Kidney epithelial cell (primary cell): ENCODE results near the gene ATXN1. TPM values are rescaled to one million over a fixed set of nuclear protein-coding genes. Genes with fewer than 3 reads are reported as not detected.

Experiments used
- DNase-seq: peaks from one replicate; pipeline ENCODE4 v3.0.0-alpha.2; 2010; ENCODE audit warnings: low read depth
- H3K27me3 ChIP-seq: 2 replicates; pipeline ENCODE4 v1.6.0; 2011; ENCODE audit warnings: low read length; ENCODE audit not compliant: control insufficient read depth, insufficient read depth
- H3K36me3 ChIP-seq: 2 replicates; pipeline ENCODE4 v1.5.1; 2011; ENCODE audit warnings: low read length; ENCODE audit not compliant: control insufficient read depth, insufficient read depth
- H3K4me3 ChIP-seq: 2 replicates; pipeline ENCODE4 v1.5.1; 2011; ENCODE audit warnings: low read depth, mild to moderate bottlenecking, control low read depth, low read length
- CTCF ChIP-seq: IDR thresholded peaks from 2 replicates; pipeline ENCODE4 v1.5.1; 2011; ENCODE audit warnings: mild to moderate bottlenecking, moderate library complexity, low read length, control low read depth, inconsistent platforms; ENCODE audit not compliant: insufficient read depth, poor library complexity, severe bottlenecking
- total RNA-seq: library from RNA; depleted of rRNA; stranded (reverse); fragments of >200 nt; gene quantifications from 2 replicates; pipeline ENCODE4 v1.2.3, GENCODE V29; 2015

Gene ATXN1
- total RNA-seq, 1 donor from 2014 or later = 12.5 TPM

GRCh38 chr6:16336056-16336818 lies 425.0 kb downstream of the ATXN1 start:
- no peaks in the 10 kb centered on the region for H3K27me3 ChIP-seq
- H3K4me3 ChIP-seq = no peak overlapping the region
- DNase-seq = no peak
- TF ChIP-seq CTCF = no peak
- H3K36me3 ChIP-seq = no peaks in the 10 kb centered on the region

- TF ChIP-seq CTCF = no peak
- Histone ChIP-seq H3K36me3 (no peaks in the 10 kb centered on the region), H3K4me3 (no peak overlapping the region), H3K27me3 (no peaks in the 10 kb centered on the region)
- no peak for DNase-seq
These were observed 426.1 kb downstream of the ATXN1 start for GRCh38 chr6:16335176-16335575.

- no peak for DNase-seq
- Histone ChIP-seq H3K27me3 (no peaks in the 10 kb centered on the region), H3K36me3 (no peaks in the 10 kb centered on the region), H3K4me3 (no peak overlapping the region)
- no peak for TF ChIP-seq CTCF
These were observed 426.6 kb downstream of the ATXN1 start for GRCh38 chr6:16334671-16335070.

- no peak overlapping the region for H3K4me3 ChIP-seq
- no peak for TF ChIP-seq CTCF
- no peak for DNase-seq
- H3K27me3 ChIP-seq = no peaks in the 10 kb centered on the region
- H3K36me3 ChIP-seq = no peaks in the 10 kb centered on the region
These were observed 427.7 kb downstream of the ATXN1 start for GRCh38 chr6:16333580-16333979.

- DNase-seq = no peak
- no peaks in the 10 kb centered on the region for H3K36me3 ChIP-seq
- no peak overlapping the region for H3K4me3 ChIP-seq
- H3K27me3 ChIP-seq = no peaks in the 10 kb centered on the region
- TF ChIP-seq CTCF = peak; percentile 92
These were observed 429.1 kb downstream of the ATXN1 start for GRCh38 chr6:16332175-16332542.
